H1 (cell line): ENCODE results near the gene ZSCAN20. TPM values are rescaled to one million over a fixed set of nuclear protein-coding genes. Genes with fewer than 3 reads are reported as not detected.

Experiments
- CTCF ChIA-PET: fragments of 300-600 bp; sonication (Branson Sonifier 250); formaldehyde crosslinking; loops from one replicate; lab custom pipeline; 2021; ENCODE audit not compliant: partially characterized antibody; lab: Charles Lee
- POLR2A ChIA-PET: fragments of 300-600 bp; sonication (Branson Sonifier 250); formaldehyde crosslinking; loops from one replicate; lab custom pipeline; 2021; ENCODE audit warnings: inconsistent platforms; ENCODE audit not compliant: partially characterized antibody; lab: Charles Lee
- DNase-seq, 2 experiments: peaks; one replicate each; pipeline versions ENCODE4 v3.0.0 to v3.0.0-alpha.2; 2010 to 2022; ENCODE audit warnings: low spot score in 2 of 2, low read depth in 1 of 2, mixed read lengths in 1 of 2
- FAIRE-seq: peaks from 2 replicates; lab custom pipeline; 2011; peaks lifted over from hg19 to GRCh38; lab: Jason Lieb, UNC
- H2AFZ ChIP-seq: 2 replicates; pipeline ENCODE4 v1.8.1; 2012; ENCODE audit warnings: low read length, inconsistent platforms
- H2AK5ac ChIP-seq: 2 replicates; pipeline ENCODE4 v1.6.1; 2013; ENCODE audit warnings: low read depth, low read length
- H2BK120ac ChIP-seq: replicated peaks from 2 replicates; pipeline ENCODE3; 2013; ENCODE audit warnings: low read depth, low read length, inconsistent platforms
- H2BK12ac ChIP-seq: 2 replicates; pipeline ENCODE4 v1.6.1; 2013; ENCODE audit warnings: low read depth, low read length
- H2BK15ac ChIP-seq: 2 replicates; pipeline ENCODE4 v1.6.1; 2013; ENCODE audit warnings: low read length
- H2BK20ac ChIP-seq: 2 replicates; pipeline ENCODE4 v1.6.1; 2013; ENCODE audit warnings: low read length
- H2BK5ac ChIP-seq: 2 replicates; pipeline ENCODE4 v1.6.1; 2013; ENCODE audit warnings: low read depth, low read length
- H3K14ac ChIP-seq: 2 replicates; pipeline ENCODE4 v1.6.1; 2013; ENCODE audit warnings: inconsistent platforms; ENCODE audit not compliant: insufficient read length
- H3K18ac ChIP-seq: 2 replicates; pipeline ENCODE4 v1.6.1; 2013; ENCODE audit warnings: low read length; ENCODE audit errors: extremely low read depth
- H3K23ac ChIP-seq: 2 replicates; pipeline ENCODE4 v1.6.1; 2013; ENCODE audit warnings: inconsistent platforms; ENCODE audit not compliant: insufficient read length
- H3K23me2 ChIP-seq: 2 replicates; pipeline ENCODE4 v1.6.1; 2013; ENCODE audit warnings: low read depth, low read length
- H3K27ac ChIP-seq: 2 replicates; pipeline ENCODE4 v1.6.1; 2011; ENCODE audit warnings: low read depth, low read length, inconsistent platforms
- H3K27me3 ChIP-seq, 4 experiments: replicated peaks in 1 of 4; 1 replicate in 1 of 4; 2 replicates in 3 of 4; pipeline versions ENCODE4 v1.6.1 to v1.8.1; 2011 to 2013; ENCODE audit warnings: low read length in 3 of 4, mild to moderate bottlenecking in 3 of 4, inconsistent platforms in 2 of 4, mixed read lengths in 2 of 4, moderate library complexity in 1 of 4; ENCODE audit not compliant: control insufficient read depth in 3 of 4, insufficient read depth in 3 of 4; ENCODE audit errors: extremely low read depth in 1 of 4
- H3K36me3 ChIP-seq, 4 experiments: 2 replicates each; pipeline versions ENCODE4 v1.6.1 to v1.8.1; 2011 to 2013; ENCODE audit warnings: mild to moderate bottlenecking in 4 of 4, low read length in 3 of 4, moderate library complexity in 2 of 4, control low read depth in 1 of 4, inconsistent platforms in 1 of 4; ENCODE audit not compliant: insufficient read depth in 4 of 4, control insufficient read depth in 2 of 4
- H3K4ac ChIP-seq: replicated peaks from 2 replicates; pipeline ENCODE3; 2013; ENCODE audit warnings: low read length, low read depth, mixed read lengths, inconsistent platforms; ENCODE audit not compliant: insufficient read length
- H3K4me1 ChIP-seq, 4 experiments: replicated peaks in 1 of 4; 1 replicate in 1 of 4; 2 replicates in 3 of 4; pipeline versions ENCODE4 v1.6.1 to v1.8.1; 2011 to 2013; ENCODE audit warnings: low read length in 3 of 4, inconsistent platforms in 2 of 4, mixed read lengths in 1 of 4; ENCODE audit not compliant: insufficient read depth in 4 of 4, control insufficient read depth in 3 of 4
- H3K4me2 ChIP-seq, 2 experiments: 2 replicates each; pipeline versions ENCODE4 v1.6.1 to v1.8.1; 2011 to 2013; ENCODE audit warnings: low read depth in 2 of 2, low read length in 2 of 2, control low read depth in 1 of 2, inconsistent platforms in 1 of 2, mild to moderate bottlenecking in 1 of 2; ENCODE audit not compliant: insufficient read depth in 1 of 2
- H3K4me3 ChIP-seq, 4 experiments: fragments of 200-600, 300-600 bp in 1 of 4; sonication (generic), shearing (Covaris generic), sonication (Bioruptor Twin) in 1 of 4; 2 replicates each; pipeline versions ENCODE4 v1.5.1 to v1.8.1; 2011 to 2016; ENCODE audit warnings: low read length in 4 of 4, low read depth in 3 of 4, control low read depth in 2 of 4, inconsistent platforms in 2 of 4, mild to moderate bottlenecking in 2 of 4, mixed read lengths in 1 of 4, moderate library complexity in 1 of 4; ENCODE audit not compliant: insufficient read depth in 2 of 4; ENCODE audit errors: extremely low read depth in 1 of 4
- H3K56ac ChIP-seq: replicated peaks from 2 replicates; pipeline ENCODE3; 2013; ENCODE audit warnings: low read depth, mild to moderate bottlenecking, mixed read lengths, low read length, inconsistent platforms; ENCODE audit not compliant: insufficient read length
- H3K79me1 ChIP-seq: 2 replicates; pipeline ENCODE4 v1.6.1; 2013; ENCODE audit warnings: low read depth, low read length, control low read depth
- H3K79me2 ChIP-seq, 2 experiments: 2 replicates each; pipeline versions ENCODE4 v1.6.1 to v1.8.1; 2012 to 2013; ENCODE audit warnings: low read length in 2 of 2, mild to moderate bottlenecking in 2 of 2, inconsistent platforms in 1 of 2; ENCODE audit not compliant: insufficient read depth in 2 of 2, control insufficient read depth in 1 of 2
- H3K9ac ChIP-seq, 4 experiments: replicated peaks in 1 of 4; 1 replicate in 1 of 4; 2 replicates in 3 of 4; pipeline versions ENCODE4 v1.6.1 to v1.8.1; 2011 to 2013; ENCODE audit warnings: low read depth in 3 of 4, low read length in 3 of 4, control low read depth in 2 of 4, mild to moderate bottlenecking in 2 of 4, moderate library complexity in 2 of 4, inconsistent platforms in 1 of 4; ENCODE audit errors: extremely low read depth in 1 of 4
- H3K9me3 ChIP-seq, 2 experiments: 2 replicates each; pipeline versions ENCODE4 v1.6.1 to v1.8.1; 2012 to 2013; ENCODE audit warnings: mild to moderate bottlenecking in 2 of 2, moderate library complexity in 2 of 2, control low read depth in 1 of 2, inconsistent platforms in 1 of 2, low read depth in 1 of 2, low read length in 1 of 2, mixed read lengths in 1 of 2; ENCODE audit not compliant: insufficient read depth in 2 of 2
- H4K20me1 ChIP-seq, 2 experiments: replicated peaks in 1 of 2; 2 replicates each; pipeline versions ENCODE3 to v1.8.1; 2011 to 2013; ENCODE audit warnings: inconsistent platforms in 2 of 2, low read length in 2 of 2, mild to moderate bottlenecking in 1 of 2; ENCODE audit not compliant: insufficient read depth in 2 of 2, control insufficient read depth in 1 of 2
- H4K5ac ChIP-seq: 2 replicates; pipeline ENCODE4 v1.6.1; 2013; ENCODE audit warnings: low read length, low read depth, mixed read lengths, inconsistent platforms; ENCODE audit not compliant: insufficient read length
- H4K8ac ChIP-seq: 2 replicates; pipeline ENCODE4 v1.8.0; 2013; ENCODE audit warnings: mild to moderate bottlenecking, moderate library complexity, low read length, inconsistent platforms; ENCODE audit not compliant: insufficient read depth; ENCODE audit errors: extremely low read depth
- H4K91ac ChIP-seq: replicated peaks from 2 replicates; pipeline ENCODE3; 2013; ENCODE audit warnings: low read length, mixed read lengths, inconsistent platforms; ENCODE audit not compliant: insufficient read length
- CBX8 ChIP-seq: fragments of 300-800, 300-1000 bp; sonication (generic); IDR thresholded peaks from 2 replicates; pipeline ENCODE4 v1.7.1; 2016; ENCODE audit warnings: low read depth, low read length, borderline replicate concordance
- CREB1 ChIP-seq: IDR thresholded peaks from 2 replicates; pipeline ENCODE4 v1.6.1; 2012; ENCODE audit warnings: inconsistent platforms
- HDAC2 ChIP-seq, 2 experiments: fragments of 300-600 bp in 1 of 2; sonication (generic) in 1 of 2; IDR thresholded peaks; 2 replicates each; pipeline ENCODE4 v1.6.1; 2011 to 2012; ENCODE audit warnings: low read depth in 2 of 2, low read length in 2 of 2, mild to moderate bottlenecking in 2 of 2, moderate library complexity in 2 of 2, borderline replicate concordance in 1 of 2, inconsistent platforms in 1 of 2
- KDM4A ChIP-seq: IDR thresholded peaks from one replicate; pipeline ENCODE4 v1.7.1; 2012; ENCODE audit warnings: low read depth, mild to moderate bottlenecking, moderate library complexity, low read length, inconsistent platforms; ENCODE audit not compliant: severe bottlenecking
- KDM5A ChIP-seq: fragments of 200-600 bp; IDR thresholded peaks from 2 replicates; pipeline ENCODE4 v1.7.1; 2012; ENCODE audit warnings: mild to moderate bottlenecking, low read length, inconsistent platforms, mixed read lengths
- NANOG ChIP-seq: IDR thresholded peaks from 2 replicates; pipeline ENCODE4 v1.6.1; 2011; ENCODE audit warnings: low read length, low read depth, mild to moderate bottlenecking, inconsistent platforms; ENCODE audit not compliant: insufficient read depth, poor library complexity, severe bottlenecking
- SAP30 ChIP-seq: fragments of 300-600 bp; sonication (generic); IDR thresholded peaks from 2 replicates; pipeline ENCODE4 v1.7.1; 2012; ENCODE audit warnings: low read length, moderate library complexity, mild to moderate bottlenecking, inconsistent platforms; ENCODE audit not compliant: insufficient read depth, insufficient replicate concordance
- TAF1 ChIP-seq: IDR thresholded peaks from 2 replicates; pipeline ENCODE4 v1.6.1; 2011; ENCODE audit warnings: mild to moderate bottlenecking, low read depth, low read length
- TCF12 ChIP-seq: IDR thresholded peaks from 2 replicates; pipeline ENCODE4 v1.6.1; 2011; ENCODE audit warnings: low read depth, mild to moderate bottlenecking, low read length
- YY1 ChIP-seq: IDR thresholded peaks from 2 replicates; pipeline ENCODE4 v1.6.1; 2011; ENCODE audit warnings: low read depth, mild to moderate bottlenecking, low read length
- ZNF274 ChIP-seq: IDR thresholded peaks from 2 replicates; pipeline ENCODE4 v1.7.0; 2012; ENCODE audit warnings: low read length, borderline replicate concordance; ENCODE audit errors: extremely low read depth
- WGBS, 2 experiments: shearing (Covaris generic) in 1 of 2; methylation state at CpG; one replicate each; pipeline versions ENCODE4 v1.1.6 to v1.1.7; 2013 to 2015; ENCODE audit warnings: low lambda C conversion rate in 2 of 2, mixed read lengths in 2 of 2, inconsistent platforms in 1 of 2, low coverage in 1 of 2, missing lambda C conversion rate in 1 of 2; ENCODE audit not compliant: insufficient replicate concordance in 2 of 2, insufficient coverage in 1 of 2, insufficient read length in 1 of 2; ENCODE audit errors: extremely low coverage in 1 of 2, missing lambda C conversion rate in 1 of 2; 5-methylcytosine and 5-hydroxymethylcytosine counted together
- polyA plus RNA-seq, 7 experiments: library from polyadenylated mRNA; depleted of rRNA in 3 of 7; stranded (reverse) in 5 of 7; unstranded in 2 of 7; fragments of >200 nt in 5 of 7; fragments of 200-250 nt in 2 of 7; gene quantifications; 1 replicate in 5 of 7; 2 replicates in 1 of 7; 4 replicates in 1 of 7; pipeline versions ENCODE4 v1.2.1 to v1.2.3, GENCODE V29; 2011 to 2013; ENCODE audit warnings: missing spikeins in 2 of 7, mixed read lengths in 2 of 7
- total RNA-seq: library from RNA; stranded (reverse); fragmentation: NEBNext Ultra II Directional; extraction: Animal tissue kit (Norgen Biotek cat#: 25700); gene quantifications from 2 replicates; pipeline ENCODE4 v1.2.1, GENCODE V29; 2021
- TF ChIP-seq, protein P1 (sequence below): IDR thresholded peaks from 2 replicates; pipeline ENCODE4 v1.6.1; 2011; ENCODE audit warnings: low read depth, mild to moderate bottlenecking, low read length; ENCODE audit not compliant: insufficient read depth

The ZSCAN20 gene
- total and polyA plus RNA-seq, 2 of the 8 experiments (the other 6 are each of a cell fraction or from before 2014, with no cell fraction given) = 0.70 to 3.4 TPM

GRCh38 chr1:33468011-33468410 is 4.4 kb upstream of the ZSCAN20 start:
- WGBS, 2 experiments = 83% methylated on average over 4 of the region's 4 CpGs; no CpG with 5 or more reads in 1 of the 2 experiments
- no peak overlapping the region for H4K91ac ChIP-seq
- no peak overlapping the region for H3K27ac ChIP-seq
- no peak overlapping the region for H3K23ac ChIP-seq
- no peaks in the 10 kb centered on the region for H3K36me3 ChIP-seq
- FAIRE-seq = no peak
- no peaks in the 10 kb centered on the region for H3K79me1 ChIP-seq
- no peak overlapping the region for H2AK5ac ChIP-seq
- no peaks in the 10 kb centered on the region; a peak in 1 of 7 replicates for H3K27me3 ChIP-seq
- H3K79me2 ChIP-seq = no peaks in the 10 kb centered on the region
- H4K5ac ChIP-seq = no peak overlapping the region
- H4K8ac ChIP-seq = no peak overlapping the region
- H4K20me1 ChIP-seq = no peaks in the 10 kb centered on the region
- H3K4me2 ChIP-seq = no peak overlapping the region
- no peak overlapping the region for H3K4me3 ChIP-seq
- H2BK5ac ChIP-seq = no peak overlapping the region
- H3K56ac ChIP-seq = no peak overlapping the region
- no peak overlapping the region for H2AFZ ChIP-seq
- H2BK120ac ChIP-seq = no peak overlapping the region
- peaks cover 3% of the 10 kb centered on the region; the same call in 1 of the 2 replicates for H3K23me2 ChIP-seq
- H2BK20ac ChIP-seq = no peak overlapping the region
- H2BK15ac ChIP-seq = no peak overlapping the region
- ChIA-PET POLR2A (no interaction called here), CTCF (interaction anchor here (0.6 to 7.6 kb wide), 10 partner anchors 10 to 314 kb away, joined by 3 to 76 read pairs (median 4); no protein-coding TSS in a partner anchor)
- no peak for DNase-seq
- H3K9ac ChIP-seq = no peak overlapping the region
- H3K4me1 ChIP-seq = peaks cover 0 to 6% (median 2%) of the 10 kb centered on the region in 4 experiments; a peak in 3 of 7 replicates
- H2BK12ac ChIP-seq = no peak overlapping the region
- H3K18ac ChIP-seq = no peak overlapping the region
- no peaks in the 10 kb centered on the region for H3K9me3 ChIP-seq
- H3K14ac ChIP-seq = no peak overlapping the region
- no peak overlapping the region for H3K4ac ChIP-seq
- TF ChIP-seq KDM4A = no peak
- TF ChIP-seq SAP30 = no peak
- no peak for TF ChIP-seq KDM5A
- no peak for TF ChIP-seq TAF1
- no peak for TF ChIP-seq NANOG
- TF ChIP-seq, protein P1, sequence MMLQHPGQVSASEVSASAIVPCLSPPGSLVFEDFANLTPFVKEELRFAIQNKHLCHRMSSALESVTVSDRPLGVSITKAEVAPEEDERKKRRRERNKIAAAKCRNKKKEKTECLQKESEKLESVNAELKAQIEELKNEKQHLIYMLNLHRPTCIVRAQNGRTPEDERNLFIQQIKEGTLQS = no peak
- TF ChIP-seq TCF12 = no peak
- TF ChIP-seq YY1 = no peak
- TF ChIP-seq HDAC2 (IDR thresholded peaks at IDR 0.05; ENCODE audit: borderline replicate concordance in 1 of 2, low read depth in 2 of 2, low read length in 2 of 2) = no peak
- TF ChIP-seq ZNF274 = no peak
- no peak for TF ChIP-seq CREB1
- no peak for TF ChIP-seq CBX8
